ENCODE data around the gene SP1.
"Not testable (repeated sequence)": the region's sequence is repeated elsewhere in the genome, so short reads cannot be mapped to it uniquely, and the experiment has no call there.

The SP1 gene

DNA sequence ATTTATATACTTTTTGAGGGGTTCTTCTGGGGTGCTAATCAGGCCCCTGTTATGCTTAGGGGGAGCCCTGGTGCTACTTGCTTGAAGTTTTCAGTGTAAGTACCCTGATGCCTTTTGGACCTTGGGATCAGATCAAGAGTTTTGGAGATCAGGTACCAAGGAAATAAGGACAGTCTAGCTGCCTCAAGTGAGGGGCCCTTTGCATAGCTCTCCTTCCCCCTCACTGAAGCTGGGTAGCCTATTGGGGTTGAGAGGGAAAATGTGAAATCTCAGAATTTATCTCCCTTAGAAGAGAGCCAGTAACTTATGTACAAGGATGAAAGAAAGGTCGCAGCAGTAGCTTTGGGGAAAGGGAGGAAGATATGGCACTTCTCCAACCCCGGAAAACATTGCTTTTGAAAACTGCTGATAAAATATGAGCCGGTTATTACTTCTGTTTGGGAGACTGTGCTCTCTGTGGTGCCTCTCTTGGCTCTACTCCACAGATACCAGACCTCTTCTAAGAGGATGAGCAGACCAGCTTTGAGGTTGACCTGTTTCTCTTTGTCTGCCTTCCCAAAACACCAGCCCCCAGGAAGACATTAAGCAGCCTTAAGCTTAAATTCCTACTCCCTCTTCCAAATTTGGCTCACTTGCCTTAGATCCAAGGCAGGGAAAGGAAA is 34.9 kb downstream of the SP1 start:
- no peak for DNase-seq

DNA sequence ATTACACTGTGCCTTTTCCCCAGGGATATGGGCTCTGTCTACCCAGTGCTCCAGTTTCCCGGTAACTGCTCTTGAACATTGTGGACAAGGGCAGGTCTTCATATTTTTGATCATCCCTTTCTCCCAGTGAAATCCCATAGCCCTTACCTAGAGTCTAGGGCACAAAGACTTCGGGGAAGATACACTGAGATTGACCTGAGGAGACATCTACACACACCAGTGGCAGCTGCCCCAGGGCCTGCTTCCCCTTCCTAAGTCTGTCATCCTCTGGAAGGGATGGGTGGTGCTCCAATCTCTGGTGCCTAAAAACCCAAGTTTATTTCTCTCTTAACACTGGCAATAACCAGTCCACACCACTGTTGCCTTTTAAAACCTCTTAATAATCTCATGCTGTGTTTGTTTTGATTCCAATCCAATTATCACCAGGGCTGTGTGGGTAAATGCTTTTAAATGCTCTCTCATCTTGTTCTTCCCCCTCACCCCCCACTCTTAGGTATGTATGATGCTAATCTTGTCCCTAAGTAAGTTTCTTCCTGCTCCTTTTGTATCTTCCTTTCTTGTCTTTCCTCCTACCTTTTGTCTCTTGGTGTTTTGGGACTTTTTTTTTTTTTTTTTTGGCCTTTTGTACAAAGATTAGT is 35.9 kb downstream of the SP1 start:
- DNase-seq, result not testable (repeated sequence)

DNA sequence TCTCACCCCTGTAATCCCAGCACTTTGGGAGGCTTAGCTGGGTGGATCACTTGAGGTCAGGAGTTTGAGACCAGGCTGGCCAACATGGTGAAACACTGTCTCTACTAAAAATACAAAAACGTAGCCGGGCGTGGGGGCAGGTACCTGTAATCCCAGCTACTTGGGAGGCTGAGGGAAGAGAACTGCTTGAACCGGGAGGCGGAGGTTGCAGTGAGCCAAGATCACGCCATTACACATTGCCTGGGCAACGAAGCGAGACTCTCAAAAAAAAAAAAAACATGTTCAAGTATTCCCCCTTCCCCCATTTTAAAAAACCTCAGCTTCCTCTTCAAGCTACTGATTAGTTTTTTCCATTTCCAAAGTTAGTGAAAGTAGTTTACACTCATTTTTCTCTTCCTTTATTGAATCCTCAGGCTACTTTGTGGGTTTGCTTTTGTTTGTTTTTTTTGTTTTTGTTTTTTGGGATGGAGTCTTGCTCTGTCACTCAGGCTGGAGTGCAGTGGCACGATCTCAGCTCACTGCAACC is 37.4 kb downstream of the SP1 start:
- not testable (repeated sequence) for DNase-seq

GRCh38 chr12:53418221-53418620 is 38.2 kb downstream of the SP1 start:
- no peak for DNase-seq

DNA sequence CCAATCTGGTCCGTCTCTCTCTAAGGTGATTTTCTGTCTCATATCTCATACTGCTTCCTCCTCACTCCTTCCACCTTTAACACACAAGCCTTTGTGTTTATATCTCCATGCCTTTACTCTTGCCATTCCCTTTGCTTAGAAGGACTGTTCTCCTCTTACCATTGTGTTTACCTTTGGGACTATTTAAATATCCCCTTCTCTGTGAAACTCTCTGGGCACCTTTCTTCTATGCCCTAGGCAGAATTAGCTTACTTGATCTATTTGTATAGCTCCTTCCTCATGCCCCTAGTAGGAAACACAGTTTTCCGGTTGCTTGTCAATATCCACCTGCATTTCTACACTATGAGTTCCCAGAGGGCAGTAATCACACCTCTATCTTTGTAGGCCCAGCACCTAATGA is 39.8 kb downstream of the SP1 start:
- DNase-seq, result no peak

DNA sequence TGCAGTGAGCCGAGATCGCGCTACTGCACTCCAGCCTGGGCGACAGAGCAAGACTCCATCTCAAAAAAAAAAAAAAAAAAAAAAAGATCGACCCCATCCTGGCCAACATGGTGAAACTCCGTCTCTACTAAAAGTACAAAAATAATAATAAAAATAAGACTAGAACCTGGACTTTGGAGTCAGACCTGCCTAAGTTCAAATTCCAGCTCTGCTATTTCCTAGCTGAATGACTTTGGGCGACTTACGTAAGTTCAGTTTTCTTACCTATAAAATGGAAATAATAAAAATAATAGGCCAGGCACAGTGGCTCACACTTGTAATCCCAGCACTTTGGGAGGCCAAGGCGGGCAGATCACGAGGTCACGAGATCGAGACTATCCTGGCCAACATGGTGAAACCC is 42.3 kb downstream of the SP1 start:
- DNase-seq, result not testable (repeated sequence)

DNA sequence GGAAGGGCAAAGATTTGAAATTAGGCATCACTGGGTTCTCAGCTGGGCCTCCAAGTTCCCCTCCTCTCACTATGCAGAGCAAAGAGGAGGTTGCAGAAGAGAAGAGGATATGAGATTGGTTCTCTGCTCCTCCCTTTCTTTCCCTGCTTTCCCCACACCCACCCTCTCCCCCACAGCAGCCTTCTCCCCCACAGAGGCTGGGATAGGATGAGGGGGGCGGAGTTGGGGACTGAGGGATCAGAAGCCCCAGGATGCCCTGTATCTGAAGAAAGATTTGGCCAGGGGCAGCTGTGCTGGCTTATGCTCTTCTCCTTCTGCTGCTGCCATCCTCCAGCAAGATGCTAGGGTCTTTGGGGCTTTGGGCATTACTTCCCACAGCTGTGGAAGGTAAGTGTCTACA is 43.6 kb downstream of the SP1 start, which contains the start of gene AMHR2:
Gene AMHR2, plus strand, starts transcription at position 259 of the 400 bp plus-strand sequence. Its CDS starts 80 bp downstream, at position 339.
- DNase-seq, result no peak

GRCh38 chr12:53424626-53425514 is 44.9 kb downstream of the SP1 start:
- no peak for DNase-seq

DNA sequence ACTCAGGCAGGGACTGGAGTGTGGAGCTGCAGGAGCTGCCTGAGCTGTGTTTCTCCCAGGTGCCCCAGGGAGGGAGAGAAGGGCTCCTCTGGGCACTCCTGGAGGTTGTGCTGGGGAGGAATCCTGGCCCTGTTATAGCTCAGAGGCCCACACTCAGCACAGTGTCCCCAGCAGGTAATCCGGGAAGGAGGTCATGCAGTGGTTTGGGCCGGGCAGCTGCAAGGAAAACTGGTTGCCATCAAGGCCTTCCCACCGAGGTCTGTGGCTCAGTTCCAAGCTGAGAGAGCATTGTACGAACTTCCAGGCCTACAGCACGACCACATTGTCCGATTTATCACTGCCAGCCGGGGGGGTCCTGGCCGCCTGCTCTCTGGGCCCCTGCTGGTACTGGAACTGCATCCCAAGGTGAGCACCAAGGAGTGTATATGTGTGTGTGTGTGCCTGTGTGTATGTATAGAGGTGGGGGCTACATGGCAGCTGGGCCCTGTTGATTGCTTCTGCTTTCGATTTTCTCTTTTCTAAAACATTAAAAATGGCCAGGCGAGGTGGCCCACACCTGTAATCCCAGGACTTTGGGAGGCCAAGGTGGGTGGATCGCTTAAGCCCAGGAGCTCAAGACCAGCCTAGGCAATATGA is 45.7 kb downstream of the SP1 start:
- DNase-seq, result no peak

DNA sequence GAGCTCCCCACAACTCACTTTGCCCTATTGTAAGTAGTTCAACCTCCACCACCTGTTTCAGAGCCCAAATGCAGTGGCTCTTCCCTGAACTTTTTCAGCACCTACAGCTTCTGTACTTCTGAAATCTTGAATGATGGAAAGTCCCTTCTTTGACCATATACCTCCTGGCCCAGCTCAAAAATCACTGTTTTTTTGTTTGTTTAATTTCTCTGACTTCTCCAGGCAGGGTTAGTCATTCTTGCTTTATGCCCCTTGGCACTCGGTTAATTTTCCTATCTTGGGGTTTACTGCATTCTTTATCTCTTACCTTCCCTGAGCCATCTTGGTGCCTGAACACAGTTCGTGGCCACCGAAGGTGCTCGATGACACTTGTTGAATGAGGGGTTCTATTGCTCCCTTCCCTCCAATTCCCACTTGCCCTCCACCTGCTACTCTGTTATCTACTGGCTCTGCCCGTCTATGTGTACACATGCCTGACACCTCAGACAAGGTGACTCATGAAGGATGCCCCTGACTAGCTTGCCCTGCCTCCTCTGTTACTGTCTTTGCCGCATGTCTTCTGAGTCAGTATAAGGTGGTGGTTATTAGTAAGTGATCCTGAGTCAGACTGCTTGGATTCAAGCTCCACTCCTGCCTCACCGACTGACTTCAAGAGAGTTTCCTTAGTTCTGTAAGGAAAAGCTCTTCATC is 48.1 kb downstream of the SP1 start:
- DNase-seq, result peak; percentile 81

- no peak for DNase-seq
Measured at GRCh38 chr12:53428741-53429140, 48.8 kb downstream of the SP1 start.

GRCh38 chr12:53430116-53430515 is 50.1 kb downstream of the SP1 start:
- DNase-seq, result no peak

GRCh38 chr12:53431187-53431586 is 51.2 kb downstream of the SP1 start:
- DNase-seq, result peak; percentile 20

DNA sequence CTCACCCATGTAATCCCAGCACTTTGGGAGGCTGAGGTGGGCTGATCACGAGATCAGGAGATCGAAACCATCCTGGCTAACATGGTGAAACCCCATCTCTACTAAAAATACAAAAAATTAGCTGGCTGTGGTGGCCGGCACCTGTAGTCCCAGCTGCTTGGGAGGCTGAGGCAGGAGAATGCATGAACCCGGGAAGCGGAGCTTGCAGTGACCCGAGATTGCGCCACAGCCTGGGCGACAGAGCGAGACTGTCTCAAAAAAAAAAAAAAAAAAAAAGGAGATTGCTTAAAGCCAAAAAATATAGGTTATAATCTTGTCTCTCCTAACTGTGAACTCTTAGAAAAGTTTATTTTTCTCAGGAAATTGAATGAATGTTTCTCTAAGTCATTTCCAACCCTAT is 55.4 kb downstream of the SP1 start:
- DNase-seq, result not testable (repeated sequence)

GRCh38 chr12:53439582-53439981 is 59.6 kb downstream of the SP1 start:
- not testable (repeated sequence) for DNase-seq

DNA sequence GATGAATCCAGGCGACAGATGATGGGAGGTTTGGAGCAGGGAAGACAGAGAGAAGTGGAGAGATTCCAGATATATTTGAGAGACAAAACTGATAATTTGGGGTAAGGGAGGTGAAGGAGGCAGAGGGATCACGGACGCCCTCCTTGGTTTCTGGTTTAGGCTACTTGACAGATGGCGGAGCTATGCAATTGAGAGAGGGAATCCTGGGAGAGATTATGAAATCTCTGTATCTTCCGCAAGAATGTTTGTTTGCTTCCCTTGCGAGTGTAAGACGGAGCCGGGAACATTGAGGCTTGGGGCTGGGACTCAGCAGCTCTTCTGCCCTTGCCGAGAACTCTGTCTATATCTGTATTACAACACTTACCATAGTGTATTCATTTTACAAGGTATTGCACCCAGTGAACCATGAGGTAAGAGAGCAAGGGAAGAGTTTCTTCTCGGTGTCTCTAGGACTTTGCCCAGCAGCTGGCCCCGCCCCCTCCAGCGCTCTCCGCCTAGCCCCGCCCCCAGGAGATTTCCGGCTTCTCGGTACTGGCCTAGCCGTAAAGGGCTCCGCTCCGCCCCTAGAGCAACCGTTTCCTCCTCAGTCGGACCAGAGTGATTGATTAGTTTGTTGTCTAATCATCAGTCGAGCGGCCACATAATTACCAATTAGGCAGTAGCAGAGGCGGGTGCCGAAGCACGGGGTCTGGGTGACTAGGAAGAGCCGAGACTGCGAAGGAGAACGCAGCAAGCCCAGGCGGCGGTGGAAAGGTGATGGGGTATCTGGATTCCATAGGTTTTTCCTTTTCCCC is 61.3 kb downstream of the SP1 start, which contains the start of gene PRR13:
Gene PRR13, plus strand, starts transcription at position 695 of the 794 bp plus-strand sequence. CDS start 981 bp downstream, outside the sequence.
- peak; percentile 100 for DNase-seq

GRCh38 chr12:53443955-53444354 is 64.0 kb downstream of the SP1 start:
- no peak for DNase-seq

DNA sequence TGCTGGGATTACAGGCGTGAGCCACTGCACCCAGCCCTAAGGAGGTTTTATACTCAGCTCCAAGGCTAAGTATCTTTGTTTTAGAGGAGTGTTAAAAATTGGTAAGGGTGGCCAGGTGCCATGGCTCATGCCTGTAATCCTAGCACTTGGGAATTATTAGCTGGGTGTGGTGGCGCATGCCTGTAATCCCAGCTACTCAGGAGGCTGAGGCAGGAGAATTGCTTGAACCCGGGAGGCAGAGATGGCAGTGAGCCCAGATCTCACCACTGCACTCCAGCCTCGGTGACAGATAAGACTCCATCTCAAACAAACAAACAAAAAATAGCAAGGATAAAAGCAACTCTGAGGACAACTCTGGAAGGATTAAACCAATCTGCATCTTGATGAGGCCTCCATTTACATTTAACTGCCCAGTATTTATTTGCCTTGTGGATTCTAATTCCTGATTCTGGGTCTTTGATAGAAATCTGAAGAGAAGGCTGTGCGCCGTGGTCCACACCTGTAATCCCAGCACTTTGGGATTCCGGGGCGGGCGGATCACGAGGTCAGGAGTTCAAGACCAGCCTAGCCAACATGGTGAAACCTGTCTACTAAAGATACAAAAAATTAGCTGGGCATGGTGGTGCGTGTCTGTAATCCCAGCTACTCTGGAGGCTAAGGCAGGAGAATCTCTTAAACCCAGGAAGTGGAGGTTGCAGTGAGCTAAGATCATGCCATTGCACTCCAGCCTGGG is 64.8 kb downstream of the SP1 start:
- not testable (repeated sequence) for DNase-seq

DNA sequence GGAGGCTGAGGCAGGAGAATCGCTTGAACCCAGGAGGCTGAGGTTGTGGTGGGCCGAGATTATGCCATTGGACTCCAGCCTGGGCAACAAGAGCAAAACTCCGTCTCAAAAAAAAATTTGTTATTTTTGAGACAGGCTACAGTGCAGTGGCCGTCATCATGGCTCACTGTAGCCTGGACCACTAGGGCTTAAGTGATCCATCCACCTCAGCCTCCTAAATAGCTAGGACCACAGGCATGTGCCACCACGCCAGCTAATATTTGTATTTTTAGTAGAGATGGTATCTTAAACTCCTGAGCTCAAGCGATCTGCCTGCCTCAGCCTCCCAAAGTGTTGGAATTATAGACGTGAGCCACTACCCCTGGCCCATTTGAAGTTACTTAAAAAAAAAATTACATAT is 71.0 kb downstream of the SP1 start:
- DNase-seq, result no peak

- DNase-seq, result peak; percentile 100
Measured at GRCh38 chr12:53451661-53452158, 71.7 kb downstream of the SP1 start, which contains the start of gene PCBP2. TSS of gene PCBP2 (plus strand) at chr12:53452102. CDS start at chr12:53454801, 2,699 bp downstream.

Measured in fibroblast of skin of abdomen (primary cell).